HuH-7.5 (cell line): ENCODE measurements around the gene NR2E1.

Experiments
- DNase-seq: peaks from one replicate; pipeline ENCODE4 v3.0.0; 2011; ENCODE audit warnings: low spot score

Gene NR2E1

DNA sequence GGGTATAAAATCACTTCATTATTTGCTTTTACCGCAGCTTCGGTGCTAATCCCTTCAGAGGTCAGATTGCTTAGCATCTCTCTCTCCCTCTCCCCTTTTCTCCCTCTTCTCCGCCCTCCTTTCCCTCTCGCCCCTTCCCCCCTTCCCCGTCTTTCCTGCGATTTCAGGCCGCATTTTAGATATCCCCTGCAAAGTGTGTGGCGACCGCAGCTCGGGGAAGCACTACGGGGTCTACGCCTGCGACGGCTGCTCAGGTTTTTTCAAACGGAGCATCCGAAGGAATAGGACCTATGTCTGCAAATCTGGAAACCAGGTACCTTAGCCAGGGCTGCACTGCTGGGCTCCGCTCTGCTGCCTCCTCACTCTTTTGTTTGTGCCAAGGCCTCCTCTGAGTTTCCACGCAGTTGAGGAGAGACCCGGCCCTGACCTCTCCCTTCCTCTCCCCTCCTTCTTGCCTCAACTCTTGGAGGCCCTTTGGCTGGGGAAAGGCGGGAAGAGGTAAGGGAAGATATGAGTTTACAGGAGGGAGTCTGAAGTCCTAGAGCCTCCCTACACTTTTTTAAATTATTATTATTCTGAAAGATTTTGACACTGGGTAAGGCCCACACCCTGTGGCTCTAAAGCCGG lies 5.6 kb downstream of the NR2E1 start:
- DNase-seq = no peak

DNA sequence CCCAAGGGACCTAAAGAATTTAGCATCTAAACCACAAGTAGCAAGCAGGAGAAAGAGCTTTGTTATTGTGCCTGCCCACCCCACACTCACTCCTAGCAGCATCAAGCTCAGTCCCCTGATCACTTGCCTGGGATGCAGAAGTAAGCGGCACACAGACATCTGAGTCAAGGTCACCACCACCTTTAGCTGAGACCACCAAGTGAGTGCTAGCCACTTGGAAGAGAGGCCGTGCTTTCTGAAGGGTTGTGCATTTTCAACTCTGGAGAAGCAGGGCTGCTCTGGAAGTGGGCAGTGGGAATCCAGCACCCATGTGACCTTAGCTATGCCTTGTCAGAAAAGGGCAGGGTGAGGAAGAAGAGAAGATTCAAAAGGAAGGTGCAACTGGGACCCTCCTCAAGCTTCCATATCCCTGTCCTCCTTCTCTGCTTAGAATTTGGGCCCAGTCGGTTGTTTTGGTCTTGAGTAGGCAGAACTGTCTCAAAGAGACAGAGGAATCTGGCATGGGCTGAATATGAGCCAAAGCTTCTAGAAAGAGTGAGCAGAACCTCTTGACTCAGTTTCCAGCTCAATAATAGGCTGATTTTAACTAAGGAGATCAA lies 6.2 kb downstream of the NR2E1 start:
- no peak for DNase-seq

DNA sequence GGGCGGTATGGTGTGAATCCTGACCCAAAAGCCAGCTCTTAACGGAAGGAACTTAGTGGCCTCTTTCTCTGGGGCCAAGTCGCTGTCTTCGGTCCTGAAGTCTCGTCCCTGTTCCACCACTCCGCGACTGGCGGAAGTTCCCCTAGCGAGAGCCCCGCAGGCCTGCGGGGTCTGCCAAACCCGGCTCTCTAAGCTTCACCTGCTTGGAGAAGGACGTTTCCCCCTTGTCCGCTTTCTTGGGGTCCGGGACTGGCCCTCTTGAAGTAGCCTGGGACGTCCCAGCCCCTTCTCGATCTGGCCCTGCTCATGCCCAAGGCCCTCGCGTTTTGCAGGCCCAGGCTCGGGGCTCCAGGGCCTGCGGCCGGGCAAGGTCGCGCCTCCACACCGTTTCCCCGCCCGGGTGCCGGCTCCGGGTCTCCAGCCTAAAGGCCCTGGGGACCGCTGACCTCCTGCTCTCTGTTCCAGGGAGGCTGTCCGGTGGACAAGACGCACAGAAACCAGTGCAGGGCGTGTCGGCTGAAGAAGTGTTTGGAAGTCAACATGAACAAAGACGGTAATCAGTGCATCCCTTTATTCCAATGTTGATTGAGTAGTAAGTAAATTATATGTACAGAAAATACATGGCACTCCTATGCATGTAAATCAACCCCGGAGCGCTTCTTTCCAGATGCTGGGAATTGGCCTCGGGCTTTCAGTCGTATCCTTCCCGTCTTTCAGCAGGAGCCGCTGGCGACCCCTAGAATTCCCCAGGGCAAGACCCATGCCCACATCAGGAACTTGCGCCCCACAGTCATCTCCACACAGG lies 8.8 kb downstream of the NR2E1 start:
- no peak for DNase-seq

DNA sequence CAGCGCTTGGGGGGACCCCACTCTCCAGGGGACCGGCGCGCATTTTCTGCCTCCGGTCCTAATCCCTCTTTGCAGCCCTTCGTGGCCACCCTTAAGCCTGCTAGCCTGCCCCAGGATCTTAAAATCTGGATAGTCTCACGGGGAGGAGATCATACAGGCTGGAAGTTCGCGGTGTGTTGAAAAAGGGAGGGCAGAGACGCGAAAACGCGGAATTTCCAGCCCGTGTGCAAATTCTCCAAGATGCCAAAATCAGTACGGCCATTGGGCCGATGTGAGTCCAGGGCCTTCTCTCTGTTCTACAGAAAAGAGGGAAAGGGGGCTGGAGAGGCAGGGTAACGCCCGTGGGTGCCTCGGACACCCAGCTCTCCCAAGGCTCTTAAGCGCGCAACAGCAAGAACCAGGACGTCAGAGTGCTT lies 9.4 kb downstream of the NR2E1 start:
- DNase-seq = no peak

DNA sequence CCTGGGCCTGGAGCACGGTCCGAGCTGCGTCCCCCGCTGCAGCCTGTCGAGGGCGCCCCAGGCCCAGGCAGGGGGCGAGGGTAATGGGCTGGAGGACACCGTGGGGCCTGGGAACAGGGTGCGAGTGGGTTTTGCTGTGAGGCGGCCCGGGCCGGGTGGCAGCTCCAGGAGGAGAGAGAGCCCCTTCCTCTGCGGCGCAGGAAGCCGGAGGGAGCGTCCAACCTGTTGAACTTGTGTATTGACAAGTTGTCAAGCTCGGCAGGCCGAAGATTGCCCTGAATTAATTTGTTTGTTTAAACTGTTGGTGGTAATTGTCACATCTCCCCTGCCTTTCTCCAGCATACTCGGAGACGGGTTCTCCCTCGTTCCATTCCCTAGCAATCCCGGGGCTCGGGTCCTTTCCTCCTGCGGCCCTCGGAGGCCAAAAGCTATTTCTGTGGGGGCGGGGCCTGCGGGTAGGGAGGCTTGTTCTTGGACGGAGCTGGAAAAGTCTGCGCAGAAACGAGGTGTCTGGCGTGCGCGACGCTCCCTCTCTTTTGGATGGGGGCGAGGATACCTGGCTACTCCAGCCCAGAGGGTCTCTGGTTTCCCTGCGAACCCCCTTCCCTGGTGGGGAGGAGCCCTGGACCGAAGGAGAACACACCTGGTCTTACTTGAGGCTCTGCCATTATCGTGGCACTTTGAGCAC lies 9.9 kb downstream of the NR2E1 start:
- peak; percentile 85 for DNase-seq

DNA sequence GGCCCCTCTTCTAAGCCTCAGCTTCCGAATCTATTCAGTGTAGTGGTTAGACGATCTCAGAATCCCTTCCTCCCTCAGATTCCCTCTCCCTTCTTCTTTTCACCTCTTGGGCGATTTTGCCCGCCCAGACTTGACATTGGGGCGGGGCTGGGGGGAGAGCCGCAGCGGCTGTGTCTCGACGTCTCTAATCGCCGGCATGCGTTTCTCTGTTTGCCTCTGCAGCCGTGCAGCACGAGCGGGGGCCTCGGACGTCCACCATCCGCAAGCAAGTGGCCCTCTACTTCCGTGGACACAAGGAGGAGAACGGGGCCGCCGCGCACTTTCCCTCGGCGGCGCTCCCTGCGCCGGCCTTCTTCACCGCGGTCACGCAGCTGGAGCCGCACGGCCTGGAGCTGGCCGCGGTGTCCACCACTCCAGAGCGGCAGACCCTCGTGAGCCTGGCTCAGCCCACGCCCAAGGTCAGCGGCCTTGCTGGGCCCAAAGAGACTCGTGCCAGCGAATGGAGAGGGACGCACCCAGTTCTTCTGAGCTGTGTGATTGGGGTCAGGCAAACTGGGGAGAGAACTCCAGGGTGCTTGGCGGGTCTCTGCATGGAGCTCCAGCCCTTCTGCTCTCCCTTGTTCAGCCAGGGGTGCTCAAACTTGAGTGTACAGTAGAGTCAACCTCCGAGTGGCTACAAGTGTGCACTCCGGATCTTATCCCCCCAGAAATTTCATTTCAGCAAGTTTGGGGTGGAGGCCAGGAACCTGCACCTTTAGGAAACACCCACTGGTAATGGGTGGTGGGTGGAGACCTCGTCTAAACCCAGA lies 10.7 kb downstream of the NR2E1 start:
- no peak for DNase-seq

DNA sequence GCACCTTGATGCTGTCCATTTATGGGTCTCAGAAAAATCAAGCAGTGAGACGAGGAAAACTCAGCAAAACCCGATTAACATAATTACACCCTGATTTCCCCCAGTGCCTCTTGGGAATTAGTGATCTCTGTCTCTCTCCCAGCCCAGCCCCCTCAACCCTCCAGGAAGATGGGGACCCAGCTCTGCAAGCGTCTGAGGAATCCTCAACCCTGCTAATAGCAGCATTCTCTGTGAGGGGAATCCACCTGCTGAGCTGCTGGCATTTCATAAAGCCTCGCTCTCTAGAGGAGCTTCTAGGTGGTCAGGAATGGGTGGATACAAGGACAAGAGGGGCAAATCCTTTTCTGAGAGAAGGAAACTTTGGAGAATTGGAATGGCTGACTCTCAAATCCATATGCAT lies 13.9 kb downstream of the NR2E1 start:
- DNase-seq = no peak

DNA sequence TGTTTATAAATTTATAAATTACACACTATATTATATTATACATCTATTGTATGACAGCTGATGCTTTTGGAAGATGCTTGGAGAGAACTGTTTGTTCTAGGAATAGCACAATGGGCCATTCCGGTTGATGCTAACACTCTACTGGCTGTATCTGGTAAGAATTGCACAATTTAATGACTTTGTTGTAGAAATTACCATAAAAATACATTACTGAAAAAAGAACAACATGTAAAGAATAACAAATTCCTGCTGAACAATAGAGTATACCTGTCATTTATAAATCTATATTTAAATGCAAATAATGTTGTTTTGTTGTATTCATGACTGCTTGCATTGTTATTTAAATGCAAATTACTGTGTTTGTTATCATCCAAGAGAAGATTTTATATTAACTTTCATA lies 14.4 kb downstream of the NR2E1 start:
- no peak for DNase-seq

DNA sequence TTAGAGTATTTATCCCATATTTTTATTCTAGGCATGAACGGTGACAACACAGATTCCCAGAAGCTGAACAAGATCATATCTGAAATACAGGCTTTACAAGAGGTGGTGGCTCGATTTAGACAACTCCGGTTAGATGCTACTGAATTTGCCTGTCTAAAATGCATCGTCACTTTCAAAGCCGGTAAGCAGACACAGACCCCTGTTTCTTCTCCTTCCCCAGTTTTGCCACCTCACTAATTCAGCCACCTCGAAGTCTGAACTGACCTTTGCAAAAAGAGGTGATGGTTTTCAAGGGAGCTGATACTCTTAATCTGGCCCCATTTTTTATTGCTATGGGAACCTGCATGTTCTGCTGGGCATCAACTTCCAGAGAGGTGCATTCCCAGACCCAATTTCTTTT lies 15.0 kb downstream of the NR2E1 start:
- no peak for DNase-seq

DNA sequence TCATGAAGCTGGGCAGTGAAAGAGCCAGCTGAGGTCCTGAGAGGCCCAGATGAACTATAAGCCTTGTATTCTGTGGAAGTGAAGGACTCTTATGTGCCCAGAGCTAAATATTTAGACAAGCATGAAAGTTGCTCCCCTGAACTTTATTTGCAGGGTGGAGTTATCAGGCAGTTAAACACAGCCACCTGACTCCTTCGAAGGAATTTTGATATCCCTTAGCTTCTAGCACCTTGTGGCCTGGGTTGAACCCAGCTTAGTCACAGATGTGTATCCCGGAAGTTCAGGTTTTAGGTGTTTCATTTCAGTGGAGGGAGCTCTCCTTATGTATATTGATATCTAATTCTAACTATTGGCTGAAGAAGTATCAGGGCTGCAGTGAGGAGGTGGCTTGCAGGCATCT lies 20.4 kb downstream of the NR2E1 start:
- DNase-seq = no peak

DNA sequence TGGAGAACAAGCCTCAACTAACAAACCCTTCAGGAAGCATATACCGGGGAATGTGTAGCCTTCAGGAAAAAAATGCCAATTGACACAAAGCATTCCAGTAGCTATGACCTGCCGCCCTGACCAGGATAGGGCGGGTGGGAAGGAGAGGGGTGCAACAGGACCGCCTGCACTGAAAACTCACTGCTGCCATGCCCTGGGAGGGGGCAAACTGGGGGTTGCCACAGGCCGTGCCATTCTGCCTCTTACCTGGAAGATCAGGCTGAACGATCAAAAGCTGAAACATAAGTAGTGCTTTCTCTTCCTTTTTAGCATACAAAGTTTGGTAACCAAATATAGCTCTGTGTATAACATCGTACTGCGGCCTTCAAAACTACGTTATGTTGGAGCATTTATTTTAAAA lies 21.7 kb downstream of the NR2E1 start:
- DNase-seq = no peak

DNA sequence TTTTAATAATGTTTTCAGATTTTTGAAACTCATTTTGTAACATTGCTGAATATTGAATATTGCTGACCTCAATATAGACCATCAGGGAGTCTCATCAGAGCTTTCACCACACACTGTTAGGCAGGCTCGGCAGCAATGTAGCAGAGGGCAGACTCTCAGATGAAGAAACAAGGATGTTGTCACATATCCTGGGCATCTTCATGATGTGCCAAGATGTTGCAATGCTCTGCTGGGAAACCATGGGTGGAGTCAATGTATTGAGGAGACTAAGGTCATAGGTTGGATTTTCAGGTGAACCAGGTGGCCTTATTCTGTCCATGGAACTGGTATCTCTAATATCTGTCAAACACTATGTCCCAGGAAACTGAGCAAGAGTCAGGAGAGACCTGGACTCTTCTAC lies 27.3 kb downstream of the NR2E1 start:
- DNase-seq = no peak

DNA sequence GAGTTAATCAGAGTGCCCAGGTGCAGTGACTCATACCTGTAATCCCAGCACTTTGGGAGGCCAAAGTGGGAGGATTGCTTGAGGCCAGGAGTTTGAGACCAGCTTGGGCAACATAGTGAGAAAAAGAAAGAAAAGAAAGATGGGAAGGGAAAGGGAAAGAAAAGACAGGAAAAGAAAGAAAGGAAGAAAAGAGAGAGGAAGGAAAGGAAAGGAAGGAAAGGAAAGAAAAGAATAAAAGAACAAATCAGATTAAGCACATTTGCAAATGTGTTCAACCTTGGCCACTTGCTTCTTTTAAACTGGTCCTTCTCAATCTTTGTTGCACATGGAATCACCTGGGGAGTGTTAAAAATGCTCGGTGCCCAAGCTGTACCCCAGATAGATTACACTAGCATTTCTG lies 28.0 kb downstream of the NR2E1 start:
- DNase-seq = no peak

DNA sequence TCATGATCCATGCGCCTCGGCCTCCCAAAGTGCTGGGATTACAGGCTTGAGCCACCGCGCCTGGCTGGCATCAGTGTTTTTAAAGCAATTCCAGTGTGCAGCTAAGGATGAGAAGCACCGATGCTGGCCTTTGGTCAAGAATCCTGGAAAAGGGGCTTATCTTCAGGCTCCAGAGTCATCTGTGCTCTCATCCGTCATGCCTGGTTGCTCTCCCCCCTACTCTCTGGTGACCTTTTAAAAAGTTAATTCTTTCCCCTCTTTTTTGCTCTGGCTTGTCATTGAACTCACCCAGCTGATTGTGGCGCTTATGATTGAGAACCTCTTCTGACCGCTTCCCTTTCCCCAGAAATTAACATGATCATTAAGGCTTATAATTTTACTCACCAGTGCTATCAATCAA lies 28.7 kb downstream of the NR2E1 start:
- no peak for DNase-seq

DNA sequence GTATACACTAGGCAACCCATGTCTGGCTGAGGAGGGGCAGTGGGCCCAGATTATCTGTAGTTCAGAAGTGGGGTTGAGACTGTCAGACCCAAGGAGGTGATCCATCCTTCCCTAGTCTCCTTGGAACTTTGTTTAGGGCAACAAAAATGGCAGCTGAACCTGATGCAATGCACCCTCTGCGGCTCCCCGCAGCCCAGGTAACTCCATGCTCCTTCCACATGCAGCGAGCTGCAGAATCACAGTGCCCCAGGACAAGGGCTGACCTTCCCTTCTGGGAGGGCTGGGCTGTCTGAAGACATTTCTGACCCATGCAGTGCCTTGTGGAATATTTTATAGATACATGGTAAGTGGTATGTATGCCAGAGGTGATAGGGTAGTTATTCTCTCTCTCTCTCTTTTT lies 29.4 kb downstream of the NR2E1 start:
- DNase-seq = no peak

DNA sequence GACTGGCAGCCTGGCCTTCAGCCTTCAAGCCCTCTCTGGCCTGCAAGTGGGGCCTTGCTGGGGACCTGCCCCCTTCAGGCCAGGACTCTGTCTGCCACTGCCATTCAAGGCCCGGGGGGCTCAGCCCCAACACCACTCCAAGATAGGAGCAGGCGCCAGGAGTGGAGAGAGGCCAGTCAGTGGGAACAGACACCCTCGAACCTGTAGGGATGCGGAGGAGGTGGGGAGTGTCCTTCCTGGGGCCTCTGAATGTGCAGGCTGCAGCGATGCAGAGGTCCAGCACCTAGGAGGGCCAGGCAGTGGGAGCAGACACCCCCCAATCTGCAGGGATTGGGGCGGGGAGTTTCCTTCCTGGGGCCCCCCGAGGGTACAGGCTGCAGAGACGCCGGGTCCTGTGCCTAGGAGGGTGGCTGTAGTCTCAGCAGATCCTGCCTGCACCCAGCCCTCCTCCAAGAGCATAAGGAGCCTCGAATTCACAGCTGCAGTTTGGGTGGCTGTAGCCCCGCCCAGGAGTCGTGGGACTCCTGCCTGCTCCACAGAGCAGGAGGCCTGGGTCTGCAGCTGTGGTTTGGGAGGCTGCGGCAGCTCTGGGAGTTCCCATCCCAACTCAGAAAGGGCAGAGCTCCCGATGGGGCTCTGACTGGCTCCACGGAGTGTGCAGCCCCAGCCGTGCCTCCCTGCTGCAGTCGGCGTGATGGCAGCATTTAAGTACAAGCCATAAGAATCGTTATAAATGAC lies 33.1 kb downstream of the NR2E1 start:
- no peak for DNase-seq

DNA sequence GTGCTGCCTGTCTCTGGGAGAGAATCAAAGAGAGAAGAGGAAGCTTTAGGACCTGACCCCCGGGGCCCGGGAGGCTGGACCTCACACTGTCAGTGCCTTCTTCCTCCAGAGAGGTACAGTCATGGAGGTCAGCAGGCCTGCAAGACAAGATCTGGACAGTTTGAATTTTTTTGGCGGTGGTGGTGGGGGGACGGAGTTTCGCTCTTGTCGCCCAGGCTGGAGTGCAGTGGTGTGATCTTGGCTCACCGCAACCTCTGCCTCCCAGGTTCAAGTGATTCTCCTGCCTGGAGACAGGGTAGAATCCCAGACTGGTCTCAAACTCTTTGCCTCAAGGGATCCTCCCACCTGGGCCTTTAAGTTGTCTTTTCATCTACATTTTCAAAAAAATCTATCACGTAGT lies 34.4 kb downstream of the NR2E1 start:
- DNase-seq = no peak

DNA sequence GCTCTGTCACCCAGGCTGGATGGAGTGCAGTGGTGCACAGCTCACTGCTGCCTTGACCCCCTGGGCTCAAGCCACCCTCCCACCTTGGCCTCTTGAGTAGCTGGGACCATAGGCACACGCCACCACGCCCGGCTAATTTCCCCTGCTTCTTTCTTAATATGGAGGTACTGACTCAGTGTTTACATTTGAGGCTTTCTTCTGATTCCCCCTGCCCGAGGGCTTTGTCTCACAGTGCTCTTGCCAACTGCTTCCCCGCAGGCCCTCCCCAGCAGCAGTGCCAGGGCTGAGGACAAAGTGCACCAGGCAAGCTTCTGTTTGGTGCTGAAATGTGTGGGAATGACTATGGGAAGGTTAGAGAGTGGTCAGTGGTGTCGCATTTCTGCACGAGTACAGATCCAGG lies 34.8 kb downstream of the NR2E1 start:
- DNase-seq = no peak

DNA sequence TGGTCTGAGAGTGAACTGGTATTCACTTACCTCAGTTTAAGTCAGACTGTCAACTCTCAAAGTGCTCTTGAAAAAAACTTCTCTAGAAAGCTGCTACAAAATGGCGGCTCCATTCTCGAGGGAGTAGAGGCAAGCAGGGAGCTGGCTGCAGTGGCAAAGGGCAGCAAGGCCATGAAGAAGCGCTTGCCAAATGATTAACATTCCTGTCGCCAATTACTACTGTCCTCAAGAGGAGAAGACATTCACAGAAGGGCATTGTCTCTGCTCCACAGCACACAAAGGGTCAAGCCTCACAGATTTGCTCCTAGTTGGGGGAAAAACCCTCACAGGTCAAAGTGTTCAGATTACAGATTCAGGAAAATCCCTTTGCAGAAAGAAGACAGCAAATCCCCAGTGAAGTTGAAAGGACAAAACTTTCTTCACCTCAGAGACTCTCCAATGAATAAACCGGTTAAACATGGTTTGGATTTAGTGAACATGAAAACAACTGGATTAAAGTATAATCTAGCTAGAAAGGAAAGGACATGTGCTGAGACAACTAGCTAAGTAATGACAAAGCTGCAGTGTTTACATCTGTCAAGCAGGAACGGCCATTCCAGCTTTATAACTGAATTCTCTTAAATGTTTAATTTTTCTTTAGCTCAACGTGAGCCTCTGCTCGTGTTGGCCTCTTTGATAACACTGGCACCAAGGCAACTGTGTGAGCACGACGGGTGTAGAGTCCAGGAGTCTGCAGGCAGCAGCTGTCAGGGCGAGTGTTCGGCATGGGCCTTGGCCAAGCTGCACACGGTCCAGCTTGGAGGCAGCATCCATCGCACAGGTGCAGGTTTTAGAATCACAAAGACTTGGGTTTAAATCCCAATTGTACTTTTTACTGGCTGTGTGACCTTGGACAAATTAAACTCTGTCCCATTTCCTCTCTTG lies 37.6 kb downstream of the NR2E1 start:
- DNase-seq = no peak

DNA sequence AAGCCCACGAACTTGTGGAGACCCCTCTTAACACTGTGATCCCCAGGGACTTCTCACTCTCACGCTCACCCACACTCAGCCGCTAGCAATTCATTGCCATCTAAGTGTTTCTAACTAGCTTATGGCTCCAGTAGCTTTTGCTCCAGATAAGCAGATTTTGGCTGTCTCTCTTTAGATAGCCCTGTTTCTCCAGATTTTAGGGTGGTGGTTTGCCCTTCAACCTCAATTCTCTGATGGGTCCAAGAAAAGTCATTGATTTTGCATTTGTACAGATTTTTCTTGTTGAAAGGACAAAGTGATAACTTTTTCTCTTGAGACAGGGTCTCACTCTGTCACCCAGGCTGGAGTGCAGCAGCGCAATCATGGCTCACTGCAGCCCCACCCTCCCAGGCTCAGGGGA lies 41.2 kb downstream of the NR2E1 start:
- no peak for DNase-seq
